Chondrocyte (in vitro differentiated cells): Measurements from ENCODE around the gene ADAM8. TPM values are rescaled to one million over a fixed set of nuclear protein-coding genes. Genes with fewer than 3 reads are reported as not detected.

Source experiments
- DNase-seq: peaks from one replicate; pipeline ENCODE4 v3.0.0; 2021; ENCODE audit warnings: mixed read lengths, low spot score
- H3K27ac Mint-ChIP-seq: one replicate; pipeline ENCODE4 v1.8.0; 2021; ENCODE audit warnings: mild to moderate bottlenecking, moderate library complexity, mixed read lengths; ENCODE audit not compliant: unreplicated experiment
- H3K27me3 Mint-ChIP-seq: 2 replicates; pipeline ENCODE4 v1.8.0; 2021; ENCODE audit warnings: low read depth, mixed read lengths
- H3K36me3 Mint-ChIP-seq: 2 replicates; pipeline ENCODE4 v1.8.0; 2021; ENCODE audit warnings: low read depth, mixed read lengths
- H3K4me1 Mint-ChIP-seq: 2 replicates; pipeline ENCODE4 v1.8.0; 2021; ENCODE audit warnings: low read depth, mild to moderate bottlenecking, mixed read lengths
- H3K4me3 Mint-ChIP-seq: one replicate; pipeline ENCODE4 v1.8.0; 2021; ENCODE audit warnings: mild to moderate bottlenecking, moderate library complexity, mixed read lengths; ENCODE audit not compliant: unreplicated experiment
- H3K9me3 Mint-ChIP-seq: 2 replicates; pipeline ENCODE4 v1.8.0; 2021; ENCODE audit warnings: low read depth, mixed read lengths
- CTCF ChIP-seq: fragments of 200-600 bp; sonication (generic); IDR thresholded peaks from 2 replicates; pipeline ENCODE4 v1.5.0; 2021; ENCODE audit warnings: antibody characterized with exemption, mild to moderate bottlenecking, moderate library complexity
- total RNA-seq: library from RNA; stranded (reverse); gene quantifications from 3 replicates; pipeline ENCODE4 v1.2.1, GENCODE V29; 2021

The ADAM8 gene
- total RNA-seq, 1 donor from 2014 or later, result 1.3 TPM

- Mint-ChIP-seq H3K9me3 (no peaks in the 10 kb centered on the region), H3K4me1 (no peaks in the 10 kb centered on the region), H3K36me3 (no peaks in the 10 kb centered on the region), H3K27me3 (peaks cover 43% of the 10 kb centered on the region), H3K4me3 (no peak overlapping the region), H3K27ac (no peak overlapping the region)
- no peak for TF ChIP-seq CTCF
- DNase-seq, result no peak
Observed at GRCh38 chr10:133243593-133243992, 33.1 kb downstream of the ADAM8 start.

GRCh38 chr10:133242611-133243356 lies 33.9 kb downstream of the ADAM8 start:
- no peak for DNase-seq
- Mint-ChIP-seq H3K27ac (no peak overlapping the region), H3K4me3 (no peak overlapping the region), H3K36me3 (no peaks in the 10 kb centered on the region), H3K27me3 (peaks cover 47% of the 10 kb centered on the region), H3K9me3 (no peaks in the 10 kb centered on the region), H3K4me1 (no peaks in the 10 kb centered on the region)
- TF ChIP-seq CTCF, result no peak

GRCh38 chr10:133241501-133242205 lies 35.0 kb downstream of the ADAM8 start:
- no peaks in the 10 kb centered on the region for H3K9me3 Mint-ChIP-seq
- no peaks in the 10 kb centered on the region for H3K4me1 Mint-ChIP-seq
- peaks cover 44% of the 10 kb centered on the region for H3K27me3 Mint-ChIP-seq
- H3K36me3 Mint-ChIP-seq, result no peaks in the 10 kb centered on the region
- DNase-seq, result no peak
- no peak overlapping the region for H3K4me3 Mint-ChIP-seq
- no peak for TF ChIP-seq CTCF
- no peak overlapping the region for H3K27ac Mint-ChIP-seq

- Mint-ChIP-seq H3K27ac (no peak overlapping the region), H3K27me3 (peaks cover 46% of the 10 kb centered on the region), H3K4me3 (no peak overlapping the region), H3K36me3 (no peaks in the 10 kb centered on the region), H3K4me1 (no peaks in the 10 kb centered on the region), H3K9me3 (no peaks in the 10 kb centered on the region)
- TF ChIP-seq CTCF, result no peak
- DNase-seq, result no peak
Observed at GRCh38 chr10:133239990-133240389, 36.7 kb downstream of the ADAM8 start.

GRCh38 chr10:133238466-133238804 lies 38.2 kb downstream of the ADAM8 start:
- H3K9me3 Mint-ChIP-seq, result no peaks in the 10 kb centered on the region
- peaks cover 54% of the 10 kb centered on the region for H3K27me3 Mint-ChIP-seq
- no peak for TF ChIP-seq CTCF
- no peaks in the 10 kb centered on the region for H3K36me3 Mint-ChIP-seq
- no peak overlapping the region for H3K4me3 Mint-ChIP-seq
- no peak overlapping the region for H3K27ac Mint-ChIP-seq
- DNase-seq, result no peak
- no peaks in the 10 kb centered on the region for H3K4me1 Mint-ChIP-seq
